SK-N-SH treated with all-trans-retinoic acid at 6 μM for 48 hours (cell line): Measurements from ENCODE around the gene PTPRH.
A peak's percentile ranks its signal among the peaks of the same experiment; 100 is the strongest.

ENCODE experiments used
- ATAC-seq: fragments of 200-7000 bp; cut with Tn5 transposase; 3 replicates; pipeline ENCODE4 v1.9.1; 2020; ENCODE audit warnings: mild to moderate bottlenecking, moderate library complexity
- ARNTL ChIP-seq: fragments of 450-650 bp; formaldehyde crosslinking; IDR thresholded peaks from 2 replicates; pipeline ENCODE4 v1.5.0; 2020; ENCODE audit warnings: low read depth, mild to moderate bottlenecking, moderate library complexity, borderline replicate concordance
- BACH2 ChIP-seq: fragments of 250-450 bp; sonication (Bioruptor Pico); IDR thresholded peaks from 2 replicates; pipeline ENCODE4 v1.9.0; 2021; ENCODE audit warnings: mild to moderate bottlenecking, borderline replicate concordance
- CREB5 ChIP-seq: fragments of 250-450 bp; sonication (Bioruptor Pico); IDR thresholded peaks from 2 replicates; pipeline ENCODE4 v1.5.1; 2020; ENCODE audit warnings: low read depth, mild to moderate bottlenecking, moderate library complexity
- CSDC2 ChIP-seq: fragments of 250-450 bp; sonication (Bioruptor Pico); IDR thresholded peaks from 2 replicates; pipeline ENCODE4 v1.5.0; 2020; ENCODE audit warnings: mild to moderate bottlenecking, moderate library complexity
- CSRNP3 ChIP-seq: fragments of 250-450 bp; sonication (Bioruptor Pico); IDR thresholded peaks from 2 replicates; pipeline ENCODE4 v1.5.1; 2021; ENCODE audit warnings: mild to moderate bottlenecking, moderate library complexity
- ESRRG ChIP-seq: fragments of 250-450 bp; sonication (Bioruptor Pico); IDR thresholded peaks from 2 replicates; pipeline ENCODE4 v1.6.1; 2021; ENCODE audit warnings: mild to moderate bottlenecking
- GLIS3 ChIP-seq: fragments of 250-450 bp; sonication (Bioruptor Pico); IDR thresholded peaks from 2 replicates; pipeline ENCODE4 v1.5.0; 2020; ENCODE audit warnings: mild to moderate bottlenecking, moderate library complexity
- ISL1 ChIP-seq: fragments of 250-450 bp; sonication (Bioruptor Pico); IDR thresholded peaks from 2 replicates; pipeline ENCODE4 v2.1.2; 2022; ENCODE audit warnings: mild to moderate bottlenecking, moderate library complexity
- OSR1 ChIP-seq: fragments of 250-450 bp; sonication (Bioruptor Pico); IDR thresholded peaks from 2 replicates; pipeline ENCODE4 v1.8.0; 2022; ENCODE audit warnings: moderate library complexity, mild to moderate bottlenecking, inconsistent platforms
- PATZ1 ChIP-seq: fragments of 250-450 bp; sonication (Bioruptor Pico); IDR thresholded peaks from 2 replicates; pipeline ENCODE4 v1.8.0; 2020; ENCODE audit warnings: mild to moderate bottlenecking, moderate library complexity, borderline replicate concordance
- POU6F1 ChIP-seq: fragments of 250-450 bp; sonication (Bioruptor Pico); IDR thresholded peaks from 2 replicates; pipeline ENCODE4 v1.8.0; 2021; ENCODE audit warnings: low read depth, mild to moderate bottlenecking, moderate library complexity, borderline replicate concordance
- PPARA ChIP-seq: fragments of 250-450 bp; sonication (Bioruptor Pico); IDR thresholded peaks from 2 replicates; pipeline ENCODE4 v1.5.0; 2020; ENCODE audit warnings: mild to moderate bottlenecking, borderline replicate concordance
- RARB ChIP-seq: fragments of 250-450 bp; sonication (Bioruptor Pico); IDR thresholded peaks from 2 replicates; pipeline ENCODE4 v1.8.0; 2021; ENCODE audit warnings: mild to moderate bottlenecking, moderate library complexity
- TCF4 ChIP-seq: fragments of 250-450 bp; sonication (Bioruptor Pico); IDR thresholded peaks from 2 replicates; pipeline ENCODE4 v1.8.0; 2021; ENCODE audit warnings: mild to moderate bottlenecking, moderate library complexity, borderline replicate concordance
- TOX ChIP-seq: fragments of 250-450 bp; sonication (Bioruptor Pico); IDR thresholded peaks from 2 replicates; pipeline ENCODE4 v1.8.0; 2021; ENCODE audit warnings: mild to moderate bottlenecking, moderate library complexity, borderline replicate concordance
- TSHZ2 ChIP-seq: fragments of 250-450 bp; sonication (Bioruptor Pico); IDR thresholded peaks from 2 replicates; pipeline ENCODE4 v1.5.0; 2020; ENCODE audit warnings: mild to moderate bottlenecking, moderate library complexity
- ZC3H10 ChIP-seq: fragments of 250-450 bp; sonication (Bioruptor Pico); IDR thresholded peaks from 2 replicates; pipeline ENCODE4 v1.5.1; 2021; ENCODE audit warnings: mild to moderate bottlenecking, moderate library complexity
- ZFP3 ChIP-seq: fragments of 250-450 bp; sonication (Bioruptor Pico); IDR thresholded peaks from 2 replicates; pipeline ENCODE4 v1.5.0; 2020; ENCODE audit warnings: mild to moderate bottlenecking, moderate library complexity
- ZFP30 ChIP-seq: fragments of 450-650 bp; formaldehyde crosslinking; IDR thresholded peaks from 2 replicates; pipeline ENCODE4 v1.5.0; 2022; ENCODE audit warnings: mild to moderate bottlenecking, moderate library complexity
- ZNF565 ChIP-seq: fragments of 450-650 bp; formaldehyde crosslinking; conservative IDR thresholded peaks from 2 replicates; pipeline ENCODE4 v1.5.0; 2020; ENCODE audit warnings: low read depth, mild to moderate bottlenecking, moderate library complexity
- ZNF70 ChIP-seq: fragments of 450-650 bp; formaldehyde crosslinking; IDR thresholded peaks from 2 replicates; pipeline ENCODE4 v1.5.0; 2020; ENCODE audit warnings: mild to moderate bottlenecking, moderate library complexity
- ZNF8 ChIP-seq: fragments of 450-650 bp; formaldehyde crosslinking; IDR thresholded peaks from 2 replicates; pipeline ENCODE4 v1.5.0; 2020; ENCODE audit warnings: mild to moderate bottlenecking, moderate library complexity

PTPRH gene

GRCh38 chr19:55160128-55160985 lies 48.9 kb downstream of the PTPRH start:
- peak; percentile 85 for ATAC-seq
- TF ChIP-seq GLIS3 = no peak
- TF ChIP-seq ZNF70 (CRISPR knock-in tag) = no peak
- TF ChIP-seq ZFP3 (CRISPR knock-in tag) = no peak
- TF ChIP-seq ZC3H10 (CRISPR knock-in tag) = no peak
- no peak for TF ChIP-seq PPARA (CRISPR knock-in tag)
- TF ChIP-seq CREB5 = no peak
- TF ChIP-seq CSRNP3 (CRISPR knock-in tag) = no peak
- no peak for TF ChIP-seq TSHZ2 (CRISPR knock-in tag)
- TF ChIP-seq POU6F1 (CRISPR knock-in tag) = no peak
- TF ChIP-seq TCF4 (CRISPR knock-in tag) = no peak
- no peak for TF ChIP-seq ZNF565 (CRISPR knock-in tag)
- TF ChIP-seq TOX (CRISPR knock-in tag) = no peak
- no peak for TF ChIP-seq RARB
- no peak for TF ChIP-seq ARNTL (CRISPR knock-in tag)
- TF ChIP-seq ISL1 (CRISPR knock-in tag) = no peak
- TF ChIP-seq, all 23 proteins: peak for 0

GRCh38 chr19:55158848-55159749 lies 50.2 kb downstream of the PTPRH start:
- TF ChIP-seq ZFP3 (CRISPR knock-in tag) (no peak), ZNF565 (CRISPR knock-in tag) (no peak), CSDC2 (CRISPR knock-in tag) (no peak), TOX (CRISPR knock-in tag) (no peak), ZFP30 (CRISPR knock-in tag) (no peak), OSR1 (CRISPR knock-in tag) (no peak), ARNTL (CRISPR knock-in tag) (no peak), ZNF8 (CRISPR knock-in tag) (no peak), TCF4 (CRISPR knock-in tag) (no peak), ZC3H10 (CRISPR knock-in tag) (no peak), ESRRG (CRISPR knock-in tag) (no peak), TSHZ2 (CRISPR knock-in tag) (no peak), ZNF70 (CRISPR knock-in tag) (no peak), PATZ1 (CRISPR knock-in tag) (no peak), RARB (no peak), GLIS3 (no peak), POU6F1 (CRISPR knock-in tag) (no peak), BACH2 (no peak), ISL1 (CRISPR knock-in tag) (no peak), PPARA (CRISPR knock-in tag) (no peak)
- TF ChIP-seq, all 23 proteins: peak for 0
- no peak for ATAC-seq
